GM19238 (cell line): ENCODE data around the gene RABEPK.
"Not testable (repeated sequence)": the region's sequence is repeated elsewhere in the genome, so short reads cannot be mapped to it uniquely, and the experiment has no call there.

ENCODE experiments used
- DNase-seq: peaks from one replicate; pipeline ENCODE4 v3.0.0; 2011; ENCODE audit warnings: low spot score; ENCODE audit not compliant: insufficient read length

The RABEPK gene, protein sequence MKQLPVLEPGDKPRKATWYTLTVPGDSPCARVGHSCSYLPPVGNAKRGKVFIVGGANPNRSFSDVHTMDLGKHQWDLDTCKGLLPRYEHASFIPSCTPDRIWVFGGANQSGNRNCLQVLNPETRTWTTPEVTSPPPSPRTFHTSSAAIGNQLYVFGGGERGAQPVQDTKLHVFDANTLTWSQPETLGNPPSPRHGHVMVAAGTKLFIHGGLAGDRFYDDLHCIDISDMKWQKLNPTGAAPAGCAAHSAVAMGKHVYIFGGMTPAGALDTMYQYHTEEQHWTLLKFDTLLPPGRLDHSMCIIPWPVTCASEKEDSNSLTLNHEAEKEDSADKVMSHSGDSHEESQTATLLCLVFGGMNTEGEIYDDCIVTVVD

GRCh38 chr9:125200216-125201047 lies at the start of gene RABEPK:
Gene RABEPK (plus strand): TSS chr9:125200542. CDS start chr9:125203014, 2,472 bp downstream.
- DNase-seq, result peak; percentile 93

GRCh38 chr9:125151730-125152129 lies 48.6 kb upstream of the RABEPK start:
- no peak for DNase-seq

DNA sequence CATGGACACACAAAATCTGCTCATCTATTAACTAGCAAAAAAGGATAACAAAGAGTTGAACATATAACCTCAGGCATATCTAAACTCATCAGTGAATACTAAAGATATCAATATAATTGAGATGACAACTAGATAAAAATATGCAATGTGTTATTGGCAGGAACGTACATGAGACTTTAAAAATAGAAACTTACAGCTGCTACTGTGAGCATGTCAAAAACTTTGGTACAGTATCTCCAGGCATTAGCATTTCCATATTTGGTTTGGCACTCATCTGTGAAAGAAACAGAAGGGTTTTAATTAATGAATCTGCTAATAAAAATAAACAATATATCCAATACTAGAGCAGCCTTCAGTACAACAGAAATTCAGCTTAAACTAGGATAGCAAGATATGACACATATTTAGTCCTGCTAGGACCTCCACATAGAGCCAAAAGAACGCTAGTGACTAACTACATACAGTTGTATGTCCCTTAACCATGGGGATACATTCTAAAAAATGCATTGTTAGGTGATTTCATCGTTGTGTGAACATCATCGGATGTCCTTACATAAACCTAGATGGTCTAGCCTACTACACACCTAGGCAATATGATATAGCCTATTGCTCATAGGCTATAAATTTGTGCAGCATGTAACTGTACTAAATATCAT lies 46.5 kb upstream of the RABEPK start:
- no peak for DNase-seq

DNA sequence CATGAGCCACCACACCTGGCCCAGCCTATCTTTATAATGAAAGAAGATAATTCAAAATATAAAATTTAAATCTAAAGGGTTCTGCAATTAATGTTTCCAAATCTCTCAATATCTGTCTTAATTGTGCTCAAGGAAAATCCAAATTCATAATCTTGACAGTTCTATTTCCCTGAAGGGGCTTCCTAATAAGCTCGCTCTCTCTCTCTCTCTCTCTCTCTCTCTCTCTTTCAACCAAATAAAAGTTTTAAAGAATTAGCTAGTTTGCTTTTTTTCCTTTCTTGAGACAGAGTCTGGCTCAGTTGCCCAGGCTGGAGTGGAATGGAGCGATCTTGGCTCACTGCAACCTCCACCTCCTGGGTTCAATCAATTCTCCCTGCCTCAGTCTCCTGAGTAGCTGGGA lies 43.8 kb upstream of the RABEPK start:
- DNase-seq, result no peak

GRCh38 chr9:125160750-125161149 lies 39.6 kb upstream of the RABEPK start:
- no peak for DNase-seq

DNA sequence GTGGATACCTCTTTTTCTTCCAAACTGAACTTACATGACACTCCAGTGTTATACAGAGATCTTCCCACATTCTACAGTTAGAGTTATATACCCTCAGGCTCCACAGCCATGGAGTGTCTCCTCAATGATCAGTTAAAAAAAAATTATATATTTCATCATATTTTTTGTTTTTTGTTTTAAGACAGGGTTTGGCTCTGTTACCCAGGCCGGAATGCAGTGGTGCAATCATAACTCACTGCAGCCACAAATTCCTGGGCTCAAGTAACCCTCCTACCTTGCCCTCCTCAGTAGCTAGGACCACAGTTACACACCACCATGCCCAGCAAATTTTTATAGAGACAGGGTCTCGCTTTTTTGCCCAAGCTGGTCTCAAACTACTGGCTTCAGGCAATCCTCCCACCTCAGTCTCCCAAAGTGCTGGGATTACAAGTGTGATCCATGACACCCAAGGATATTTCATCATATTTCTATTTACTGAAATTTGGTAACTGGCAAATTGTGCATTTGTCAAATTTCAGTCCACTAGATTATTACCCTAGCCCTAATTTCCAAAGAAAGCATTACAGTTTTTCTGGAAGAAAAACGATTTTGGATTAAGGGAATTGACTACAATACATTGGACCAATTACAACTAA lies 38.9 kb upstream of the RABEPK start:
- DNase-seq, result no peak

- DNase-seq, result not testable (repeated sequence)
These were observed 37.5 kb upstream of the RABEPK start for GRCh38 chr9:125162891-125163290.

- DNase-seq, result no peak
These were observed 33.6 kb upstream of the RABEPK start for GRCh38 chr9:125166762-125167161.

DNA sequence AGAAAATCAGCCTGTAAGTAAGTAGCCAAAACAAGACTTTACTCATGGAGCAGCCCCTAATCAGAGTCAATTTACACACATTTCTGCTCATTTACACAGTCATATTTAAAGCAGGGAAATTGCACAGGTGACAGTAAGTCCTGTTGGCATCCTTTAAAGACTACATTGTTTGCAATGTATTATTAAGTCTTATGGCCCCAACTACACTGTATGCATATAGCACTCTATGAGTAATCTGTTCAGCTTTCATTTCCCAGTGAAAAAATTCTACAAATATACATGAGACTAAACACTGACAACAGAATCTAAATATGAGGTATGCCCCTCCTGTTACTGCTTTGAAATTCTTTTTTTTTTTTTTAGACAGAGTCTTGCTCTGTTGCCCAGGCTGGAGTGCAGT lies 30.4 kb upstream of the RABEPK start:
- no peak for DNase-seq

- no peak for DNase-seq
These were observed 28.1 kb upstream of the RABEPK start for GRCh38 chr9:125172031-125172755.

DNA sequence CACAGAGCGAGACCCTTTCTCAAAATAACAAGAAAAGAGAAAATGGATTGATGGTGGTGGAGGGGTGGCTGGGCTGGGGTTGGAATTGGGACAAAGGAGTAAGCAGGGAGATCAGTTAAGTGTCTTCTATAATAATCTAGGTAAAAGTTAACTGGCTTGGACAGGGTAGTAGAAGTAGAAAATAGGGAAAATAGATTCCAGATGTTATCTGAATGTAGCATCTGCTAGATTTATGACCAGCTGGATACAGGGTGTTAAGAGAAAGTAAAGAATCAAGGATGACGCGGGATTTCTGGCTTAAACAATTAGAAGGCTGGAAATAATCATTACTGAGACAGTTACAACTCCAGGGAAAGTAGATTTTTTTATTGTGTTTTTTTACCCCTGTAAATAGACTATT lies 23.7 kb upstream of the RABEPK start:
- no peak for DNase-seq

DNA sequence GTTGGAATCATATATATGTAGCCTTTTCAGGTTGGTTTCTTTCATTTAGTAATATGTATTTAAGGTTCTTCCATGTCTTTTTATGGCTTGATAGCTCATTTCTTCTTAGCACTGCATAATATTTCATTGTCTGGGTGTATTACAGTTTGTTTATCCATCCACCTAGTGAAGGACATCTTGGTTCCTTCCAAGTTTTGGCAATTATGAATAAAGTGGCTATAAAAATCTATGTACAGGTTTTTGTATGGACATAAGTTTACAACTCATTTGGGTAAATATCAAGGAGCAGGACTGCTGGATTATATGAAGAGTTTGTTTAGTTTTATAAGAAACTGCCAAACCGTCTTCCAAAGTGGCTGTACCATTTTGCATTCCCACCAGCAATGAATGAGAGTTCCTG lies 22.5 kb upstream of the RABEPK start:
- DNase-seq, result no peak

DNA sequence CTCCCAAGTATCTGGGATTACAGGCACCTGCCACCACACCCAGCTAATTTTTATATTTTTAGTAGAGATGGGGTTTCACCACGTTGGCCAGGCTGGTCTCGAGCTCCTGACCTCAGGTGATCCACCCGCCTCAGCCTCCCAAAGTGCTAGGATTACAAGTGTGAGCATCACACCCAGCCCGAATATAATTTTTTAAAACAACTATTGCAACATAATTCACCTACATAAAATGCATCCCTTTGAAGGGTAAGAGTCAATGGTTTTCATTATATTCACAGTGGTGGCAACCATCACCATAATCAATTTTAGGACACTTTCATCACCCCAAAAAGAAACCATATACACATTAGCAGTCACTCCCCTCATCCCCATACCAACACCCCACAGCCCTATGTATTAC lies 20.6 kb upstream of the RABEPK start:
- not testable (repeated sequence) for DNase-seq

DNA sequence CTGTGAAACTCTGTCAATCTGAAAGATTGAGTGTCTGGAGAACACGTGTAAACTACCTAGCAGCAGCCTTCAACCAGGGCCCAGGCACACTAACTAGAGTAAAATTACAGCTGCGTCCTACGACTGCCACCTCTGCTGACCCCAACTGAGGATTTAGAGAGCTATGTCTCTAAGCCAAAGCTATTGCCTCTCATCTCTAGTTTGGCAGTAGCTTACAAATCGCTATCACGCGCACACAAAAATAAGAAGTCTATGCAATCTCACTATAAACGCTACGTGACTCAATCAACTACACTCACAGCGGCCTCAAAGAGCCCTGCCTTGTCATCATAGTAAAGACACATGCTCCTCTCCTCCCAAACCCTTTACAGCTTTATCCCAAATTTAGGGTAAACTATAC lies 19.5 kb upstream of the RABEPK start:
- DNase-seq, result no peak

GRCh38 chr9:125181756-125182155 lies 18.6 kb upstream of the RABEPK start:
- DNase-seq, result not testable (repeated sequence)

DNA sequence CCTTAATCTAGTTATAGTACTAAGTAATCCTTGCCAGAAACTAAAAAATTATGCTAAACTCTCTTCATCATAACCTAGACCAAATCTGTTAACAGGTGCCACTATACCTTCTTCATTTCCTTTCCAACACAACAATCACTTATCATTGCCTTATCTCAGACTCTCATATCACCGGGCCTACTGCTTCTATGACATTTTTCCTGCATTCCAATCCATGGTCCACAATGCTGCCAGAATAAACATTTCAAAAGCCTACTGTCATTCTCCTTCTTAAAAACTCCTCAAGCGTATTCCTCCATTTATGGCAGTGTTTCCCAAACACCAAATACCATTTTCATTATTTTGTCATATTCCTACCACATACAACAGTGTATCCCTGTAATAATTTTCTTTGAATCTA lies 17.3 kb upstream of the RABEPK start:
- no peak for DNase-seq

DNA sequence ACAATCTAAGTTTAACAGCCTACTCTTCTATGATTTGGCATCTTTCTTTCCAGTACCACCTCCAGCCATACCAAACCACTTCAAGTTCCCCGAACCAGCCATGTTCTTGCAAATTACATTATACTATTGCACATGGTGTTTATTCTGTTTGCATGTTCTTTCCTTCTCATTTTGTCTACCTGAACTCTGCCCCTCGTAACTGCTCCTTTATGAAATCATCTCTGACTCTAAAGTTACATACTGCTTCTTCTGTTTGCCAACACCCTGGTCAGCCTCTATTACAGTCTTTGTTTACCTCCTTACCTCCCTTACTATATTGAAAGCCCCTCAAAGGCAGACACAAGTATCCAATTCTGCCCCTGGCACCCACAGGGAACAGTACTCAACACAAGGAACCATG lies 16.8 kb upstream of the RABEPK start:
- no peak for DNase-seq

DNA sequence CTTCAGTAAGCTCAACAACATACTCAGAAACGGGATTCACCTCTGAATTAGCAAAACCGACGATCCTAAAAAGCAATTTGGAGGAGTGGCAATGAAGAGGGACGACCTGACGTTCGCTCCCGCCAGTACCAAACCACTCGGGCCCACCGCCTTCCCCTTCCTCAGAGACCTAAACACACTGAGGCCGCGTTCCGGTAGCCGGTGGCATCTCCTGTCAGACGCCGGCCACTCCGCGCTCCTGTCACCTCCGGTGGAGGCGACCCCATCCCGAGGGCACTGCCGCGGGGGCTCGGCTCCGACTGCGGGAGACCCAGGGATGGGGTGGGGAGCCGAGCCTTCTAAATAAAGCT lies 11.4 kb upstream of the RABEPK start:
- DNase-seq, result no peak

GRCh38 chr9:125189361-125190289 lies 10.7 kb upstream of the RABEPK start, which contains the start of gene PPP6C:
Gene PPP6C (minus strand): TSS chr9:125189803. CDS start chr9:125189718, 85 bp downstream.
- peak; percentile 98 for DNase-seq

GRCh38 chr9:125190361-125190801 lies 10.0 kb upstream of the RABEPK start:
- DNase-seq, result peak; percentile 7
